ENCODE data around the gene MSL1. TPM values are rescaled to one million over a fixed set of nuclear protein-coding genes. Genes with fewer than 3 reads are reported as not detected.
A peak's percentile ranks its signal among the peaks of the same experiment; 100 is the strongest.

MSL1 gene
- total and polyA plus RNA-seq, 2 of the 13 experiments (the other 11 are each of a cell fraction or from before 2014, with no cell fraction given): 63.8 to 88.5 TPM

DNA sequence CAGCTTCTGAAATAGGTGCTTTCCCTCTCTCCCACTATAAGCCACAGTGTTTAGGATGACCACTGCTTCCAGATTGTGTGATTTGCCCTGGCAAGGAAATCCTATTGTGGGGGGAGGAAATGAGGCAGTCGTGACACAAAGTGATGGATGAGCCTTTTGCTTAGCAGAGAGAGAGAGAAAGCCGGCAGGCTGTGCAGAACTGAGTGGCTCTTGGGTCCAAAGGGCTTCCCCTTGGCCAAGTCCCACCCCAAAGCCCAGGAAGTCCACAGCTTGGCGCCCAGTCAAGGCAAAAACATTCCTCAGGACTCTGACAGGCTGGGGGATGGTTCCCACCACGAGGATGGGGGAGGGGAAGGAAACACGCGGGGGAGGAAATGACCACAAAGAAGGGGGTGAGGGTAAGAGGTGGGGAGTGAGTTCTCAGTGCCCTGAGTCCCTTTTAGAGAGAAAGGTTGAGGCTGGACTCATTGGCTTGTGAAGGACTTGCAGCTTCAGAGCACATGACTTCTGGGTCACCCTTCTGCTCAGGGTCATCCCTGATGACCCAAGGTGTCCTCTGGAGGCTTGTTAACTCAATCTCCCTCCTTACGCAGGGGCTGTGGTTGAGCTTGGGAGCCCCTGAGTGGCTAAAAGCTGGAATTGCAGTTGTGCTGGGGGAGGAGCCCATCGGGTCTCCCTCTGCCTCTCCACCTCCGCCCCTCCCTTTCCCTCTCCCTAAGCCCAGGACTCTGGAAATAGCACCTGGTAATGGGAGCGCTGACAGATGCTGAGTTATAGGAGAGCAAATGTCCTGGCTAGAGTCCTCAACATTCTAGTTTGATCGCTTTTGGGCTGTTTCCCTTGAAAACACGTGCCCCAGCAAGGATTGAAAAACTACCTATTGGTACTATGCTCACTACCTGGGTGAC, 10.3 kb upstream of the MSL1 start (continued):
- TF ChIP-seq, protein P1, sequence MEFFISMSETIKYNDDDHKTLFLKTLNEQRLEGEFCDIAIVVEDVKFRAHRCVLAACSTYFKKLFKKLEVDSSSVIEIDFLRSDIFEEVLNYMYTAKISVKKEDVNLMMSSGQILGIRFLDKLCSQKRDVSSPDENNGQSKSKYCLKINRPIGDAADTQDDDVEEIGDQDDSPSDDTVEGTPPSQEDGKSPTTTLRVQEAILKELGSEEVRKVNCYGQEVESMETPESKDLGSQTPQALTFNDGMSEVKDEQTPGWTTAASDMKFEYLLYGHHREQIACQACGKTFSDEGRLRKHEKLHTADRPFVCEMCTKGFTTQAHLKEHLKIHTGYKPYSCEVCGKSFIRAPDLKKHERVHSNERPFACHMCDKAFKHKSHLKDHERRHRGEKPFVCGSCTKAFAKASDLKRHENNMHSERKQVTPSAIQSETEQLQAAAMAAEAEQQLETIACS (CRISPR knock-in tag; IDR thresholded peaks at IDR 0.05): no peak
- TF ChIP-seq FOXA1 (IDR thresholded peaks at IDR 0.05) (no peak), FOXA1 (CRISPR knock-in tag; IDR thresholded peaks at IDR 0.05) (peak; percentile 52), JDP2 (CRISPR knock-in tag; IDR thresholded peaks at IDR 0.05; ENCODE audit: borderline replicate concordance) (no peak), SNAPC2 (CRISPR knock-in tag; IDR thresholded peaks at IDR 0.05) (no peak), ZKSCAN8 (CRISPR knock-in tag; IDR thresholded peaks at IDR 0.05; ENCODE audit: borderline replicate concordance) (peak; percentile 86), ZNF672 (CRISPR knock-in tag; IDR thresholded peaks at IDR 0.05) (no peak), ZSCAN12 (CRISPR knock-in tag; IDR thresholded peaks at IDR 0.05) (no peak), ZNF296 (CRISPR knock-in tag; conservative IDR thresholded peaks at IDR 0.05) (no peak), ZNF607 (CRISPR knock-in tag; IDR thresholded peaks at IDR 0.05; ENCODE audit: borderline replicate concordance) (peak; percentile 38; the same call in 1 of the 2 replicates), ETV6 (CRISPR knock-in tag; conservative IDR thresholded peaks at IDR 0.05) (0 out of 2 replicates have a peak, but pooled peaks have one; percentile 20), HDAC6 (IDR thresholded peaks at IDR 0.05; ENCODE audit: low read depth, low read length) (no peak), NKX3-1 (CRISPR knock-in tag; IDR thresholded peaks at IDR 0.05) (peak; percentile 2; the same call in 1 of the 2 replicates), LCORL (IDR thresholded peaks at IDR 0.05) (no peak), LCORL (CRISPR knock-in tag; IDR thresholded peaks at IDR 0.05) (peak; percentile 95), MED13 (CRISPR knock-in tag; IDR thresholded peaks at IDR 0.05) (no peak), ZNF589 (CRISPR knock-in tag; conservative IDR thresholded peaks at IDR 0.05) (no peak), ZNF556 (CRISPR knock-in tag; IDR thresholded peaks at IDR 0.05; ENCODE audit: borderline replicate concordance) (peak; percentile 71; the same call in 1 of the 2 replicates), ZNF883 (CRISPR knock-in tag; IDR thresholded peaks at IDR 0.05; ENCODE audit: not compliant biosample characterization) (no peak)
- TF ChIP-seq, protein P2, sequence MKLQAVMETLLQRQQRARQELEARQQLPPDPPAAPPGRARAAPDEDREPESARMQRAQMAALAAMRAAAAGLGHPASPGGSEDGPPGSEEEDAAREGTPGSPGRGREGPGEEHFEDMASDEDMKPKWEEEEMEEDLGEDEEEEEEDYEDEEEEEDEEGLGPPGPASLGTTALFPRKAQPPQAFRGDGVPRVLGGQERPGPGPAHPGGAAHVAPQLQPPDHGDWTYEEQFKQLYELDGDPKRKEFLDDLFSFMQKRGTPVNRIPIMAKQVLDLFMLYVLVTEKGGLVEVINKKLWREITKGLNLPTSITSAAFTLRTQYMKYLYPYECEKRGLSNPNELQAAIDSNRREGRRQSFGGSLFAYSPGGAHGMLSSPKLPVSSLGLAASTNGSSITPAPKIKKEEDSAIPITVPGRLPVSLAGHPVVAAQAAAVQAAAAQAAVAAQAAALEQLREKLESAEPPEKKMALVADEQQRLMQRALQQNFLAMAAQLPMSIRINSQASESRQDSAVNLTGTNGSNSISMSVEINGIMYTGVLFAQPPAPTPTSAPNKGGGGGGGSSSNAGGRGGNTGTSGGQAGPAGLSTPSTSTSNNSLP (IDR thresholded peaks at IDR 0.05; ENCODE audit: low read depth, low read length): no peak
- TF ChIP-seq, protein P3, sequence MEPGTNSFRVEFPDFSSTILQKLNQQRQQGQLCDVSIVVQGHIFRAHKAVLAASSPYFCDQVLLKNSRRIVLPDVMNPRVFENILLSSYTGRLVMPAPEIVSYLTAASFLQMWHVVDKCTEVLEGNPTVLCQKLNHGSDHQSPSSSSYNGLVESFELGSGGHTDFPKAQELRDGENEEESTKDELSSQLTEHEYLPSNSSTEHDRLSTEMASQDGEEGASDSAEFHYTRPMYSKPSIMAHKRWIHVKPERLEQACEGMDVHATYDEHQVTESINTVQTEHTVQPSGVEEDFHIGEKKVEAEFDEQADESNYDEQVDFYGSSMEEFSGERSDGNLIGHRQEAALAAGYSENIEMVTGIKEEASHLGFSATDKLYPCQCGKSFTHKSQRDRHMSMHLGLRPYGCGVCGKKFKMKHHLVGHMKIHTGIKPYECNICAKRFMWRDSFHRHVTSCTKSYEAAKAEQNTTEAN (CRISPR knock-in tag; conservative IDR thresholded peaks at IDR 0.05): no peak
- TF ChIP-seq, protein P4, sequence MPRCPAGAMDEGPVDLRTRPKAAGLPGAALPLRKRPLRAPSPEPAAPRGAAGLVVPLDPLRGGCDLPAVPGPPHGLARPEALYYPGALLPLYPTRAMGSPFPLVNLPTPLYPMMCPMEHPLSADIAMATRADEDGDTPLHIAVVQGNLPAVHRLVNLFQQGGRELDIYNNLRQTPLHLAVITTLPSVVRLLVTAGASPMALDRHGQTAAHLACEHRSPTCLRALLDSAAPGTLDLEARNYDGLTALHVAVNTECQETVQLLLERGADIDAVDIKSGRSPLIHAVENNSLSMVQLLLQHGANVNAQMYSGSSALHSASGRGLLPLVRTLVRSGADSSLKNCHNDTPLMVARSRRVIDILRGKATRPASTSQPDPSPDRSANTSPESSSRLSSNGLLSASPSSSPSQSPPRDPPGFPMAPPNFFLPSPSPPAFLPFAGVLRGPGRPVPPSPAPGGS (CRISPR knock-in tag; IDR thresholded peaks at IDR 0.05): peak; percentile 85; the same call in 1 of the 2 replicates
- TF ChIP-seq, protein P5, sequence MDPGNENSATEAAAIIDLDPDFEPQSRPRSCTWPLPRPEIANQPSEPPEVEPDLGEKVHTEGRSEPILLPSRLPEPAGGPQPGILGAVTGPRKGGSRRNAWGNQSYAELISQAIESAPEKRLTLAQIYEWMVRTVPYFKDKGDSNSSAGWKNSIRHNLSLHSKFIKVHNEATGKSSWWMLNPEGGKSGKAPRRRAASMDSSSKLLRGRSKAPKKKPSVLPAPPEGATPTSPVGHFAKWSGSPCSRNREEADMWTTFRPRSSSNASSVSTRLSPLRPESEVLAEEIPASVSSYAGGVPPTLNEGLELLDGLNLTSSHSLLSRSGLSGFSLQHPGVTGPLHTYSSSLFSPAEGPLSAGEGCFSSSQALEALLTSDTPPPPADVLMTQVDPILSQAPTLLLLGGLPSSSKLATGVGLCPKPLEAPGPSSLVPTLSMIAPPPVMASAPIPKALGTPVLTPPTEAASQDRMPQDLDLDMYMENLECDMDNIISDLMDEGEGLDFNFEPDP (CRISPR knock-in tag; conservative IDR thresholded peaks at IDR 0.05): no peak
